ENCODE results near the gene GULP1.

GULP1 gene

GRCh38 chr2:188444106-188444835 lies 152.6 kb downstream of the GULP1 start:
- Histone ChIP-seq H3K36me3 (ENCODE audit: control insufficient read depth in 2 of 2, insufficient read depth in 1 of 2, low read length in 2 of 2) (no peaks in the 10 kb centered on the region), H3K9me3 (ENCODE audit: control insufficient read depth, insufficient read depth, low read depth, low read length) (no peaks in the 10 kb centered on the region), H3K4me3 (ENCODE audit: low read depth, low read length) (no peak overlapping the region), H3K27ac (ENCODE audit: extremely low read depth, low read depth, low read length) (no peak overlapping the region), H3K4me1 (ENCODE audit: control insufficient read depth, insufficient read depth, low read length) (peaks cover 12% of the 10 kb centered on the region)
- POLR2A ChIA-PET, result no interaction called here
- TF ChIP-seq HOXA7 (CRISPR knock-in tag; IDR thresholded peaks at IDR 0.05; ENCODE audit: borderline replicate concordance), result no peak
- no peak for TF ChIP-seq MEIS1 (CRISPR knock-in tag; IDR thresholded peaks at IDR 0.05; ENCODE audit: borderline replicate concordance)
- no peak for TF ChIP-seq ZBTB17 (tag by site-specific recombination; IDR thresholded peaks at IDR 0.05)
- no peak for TF ChIP-seq CTCF (tag by site-specific recombination; IDR thresholded peaks at IDR 0.05)
- no peak for TF ChIP-seq ZNF544 (tag by site-specific recombination; IDR thresholded peaks at IDR 0.05)
- TF ChIP-seq ZNF26 (tag by site-specific recombination; IDR thresholded peaks at IDR 0.05), result no peak
- CTCF ChIA-PET, result interaction anchor here (0.7 to 1.2 kb wide), 2 partner anchors 68 to 349 kb away, joined by 3 to 5 read pairs; no protein-coding TSS in a partner anchor

GRCh38 chr2:188449561-188449960 lies 157.9 kb downstream of the GULP1 start:
- Histone ChIP-seq H3K27ac (ENCODE audit: extremely low read depth, low read depth, low read length) (no peak overlapping the region), H3K9me3 (ENCODE audit: control insufficient read depth, insufficient read depth, low read depth, low read length) (no peaks in the 10 kb centered on the region), H3K36me3 (ENCODE audit: control insufficient read depth in 2 of 2, insufficient read depth in 1 of 2, low read length in 2 of 2) (no peaks in the 10 kb centered on the region), H3K4me1 (ENCODE audit: control insufficient read depth, insufficient read depth, low read length) (no peaks in the 10 kb centered on the region), H3K4me3 (ENCODE audit: low read depth, low read length) (no peak overlapping the region)
- TF ChIP-seq ZNF658 (tag by site-specific recombination; IDR thresholded peaks at IDR 0.05), result no peak
- no peak for TF ChIP-seq ZBTB6 (tag by site-specific recombination; IDR thresholded peaks at IDR 0.05)
- no peak for TF ChIP-seq KLF10 (tag by site-specific recombination; IDR thresholded peaks at IDR 0.05)
- no peak for TF ChIP-seq ZNF335 (tag by site-specific recombination; conservative IDR thresholded peaks at IDR 0.05)
- no peak for TF ChIP-seq ZFP69B (tag by site-specific recombination; IDR thresholded peaks at IDR 0.05)
- no peak for TF ChIP-seq ZBTB7A (tag by site-specific recombination; IDR thresholded peaks at IDR 0.05; ENCODE audit: low read depth)
- TF ChIP-seq BCL11B (tag by site-specific recombination; IDR thresholded peaks at IDR 0.05; ENCODE audit: low read depth), result no peak
- no peak for TF ChIP-seq SCRT1 (tag by site-specific recombination; IDR thresholded peaks at IDR 0.05; ENCODE audit: borderline replicate concordance)
- TF ChIP-seq ZNF837 (tag by site-specific recombination; IDR thresholded peaks at IDR 0.05), result no peak
- TF ChIP-seq ZNF148 (tag by site-specific recombination; IDR thresholded peaks at IDR 0.05; ENCODE audit: borderline replicate concordance), result no peak
- TF ChIP-seq ZNF488 (tag by site-specific recombination; IDR thresholded peaks at IDR 0.05), result no peak
- TF ChIP-seq ZSCAN23 (tag by site-specific recombination; IDR thresholded peaks at IDR 0.05), result no peak
- no peak for TF ChIP-seq ZNF114 (tag by site-specific recombination; IDR thresholded peaks at IDR 0.05)
- POLR2A ChIA-PET, result no interaction called here
- CTCF ChIA-PET, result interaction anchor here (1.3 kb wide), 1 partner anchor 47 kb away, joined by 3 read pairs; no protein-coding TSS in a partner anchor

All from HEK293 (cell line).